ENCODE measurements around the gene MCU. TPM values are rescaled to one million over a fixed set of nuclear protein-coding genes. Genes with fewer than 3 reads are reported as not detected.

Gene MCU
- total RNA-seq, 1 donor from 2014 or later: 27.2 TPM

DNA sequence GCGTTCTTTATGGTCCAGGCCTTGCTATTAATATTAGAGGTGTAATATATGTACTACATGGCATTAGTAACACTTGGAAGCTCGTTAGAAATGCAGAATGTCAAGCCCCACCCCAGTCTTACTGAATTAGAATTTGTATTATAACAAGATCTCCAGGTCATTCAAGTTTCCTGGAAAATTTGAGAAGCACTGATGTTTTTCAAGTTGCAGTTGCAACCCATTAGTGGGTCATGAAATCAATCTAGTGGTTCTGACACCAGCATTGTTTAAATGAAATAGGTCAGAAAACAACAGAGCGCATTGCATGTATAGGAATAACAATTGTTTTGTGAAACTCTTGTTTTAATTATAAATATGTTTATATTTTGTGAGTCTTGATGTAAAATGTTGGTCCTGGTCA is 37.2 kb upstream of the MCU start:
- TF ChIP-seq, protein P1, sequence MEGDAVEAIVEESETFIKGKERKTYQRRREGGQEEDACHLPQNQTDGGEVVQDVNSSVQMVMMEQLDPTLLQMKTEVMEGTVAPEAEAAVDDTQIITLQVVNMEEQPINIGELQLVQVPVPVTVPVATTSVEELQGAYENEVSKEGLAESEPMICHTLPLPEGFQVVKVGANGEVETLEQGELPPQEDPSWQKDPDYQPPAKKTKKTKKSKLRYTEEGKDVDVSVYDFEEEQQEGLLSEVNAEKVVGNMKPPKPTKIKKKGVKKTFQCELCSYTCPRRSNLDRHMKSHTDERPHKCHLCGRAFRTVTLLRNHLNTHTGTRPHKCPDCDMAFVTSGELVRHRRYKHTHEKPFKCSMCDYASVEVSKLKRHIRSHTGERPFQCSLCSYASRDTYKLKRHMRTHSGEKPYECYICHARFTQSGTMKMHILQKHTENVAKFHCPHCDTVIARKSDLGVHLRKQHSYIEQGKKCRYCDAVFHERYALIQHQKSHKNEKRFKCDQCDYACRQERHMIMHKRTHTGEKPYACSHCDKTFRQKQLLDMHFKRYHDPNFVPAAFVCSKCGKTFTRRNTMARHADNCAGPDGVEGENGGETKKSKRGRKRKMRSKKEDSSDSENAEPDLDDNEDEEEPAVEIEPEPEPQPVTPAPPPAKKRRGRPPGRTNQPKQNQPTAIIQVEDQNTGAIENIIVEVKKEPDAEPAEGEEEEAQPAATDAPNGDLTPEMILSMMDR (conservative IDR thresholded peaks at IDR 0.05; ENCODE audit: low read depth, low read length): no peak
- no peak for DNase-seq (ENCODE audit: low read depth)
- H3K4me3 ChIP-seq (ENCODE audit: low read depth, low read length): no peak overlapping the region

DNA sequence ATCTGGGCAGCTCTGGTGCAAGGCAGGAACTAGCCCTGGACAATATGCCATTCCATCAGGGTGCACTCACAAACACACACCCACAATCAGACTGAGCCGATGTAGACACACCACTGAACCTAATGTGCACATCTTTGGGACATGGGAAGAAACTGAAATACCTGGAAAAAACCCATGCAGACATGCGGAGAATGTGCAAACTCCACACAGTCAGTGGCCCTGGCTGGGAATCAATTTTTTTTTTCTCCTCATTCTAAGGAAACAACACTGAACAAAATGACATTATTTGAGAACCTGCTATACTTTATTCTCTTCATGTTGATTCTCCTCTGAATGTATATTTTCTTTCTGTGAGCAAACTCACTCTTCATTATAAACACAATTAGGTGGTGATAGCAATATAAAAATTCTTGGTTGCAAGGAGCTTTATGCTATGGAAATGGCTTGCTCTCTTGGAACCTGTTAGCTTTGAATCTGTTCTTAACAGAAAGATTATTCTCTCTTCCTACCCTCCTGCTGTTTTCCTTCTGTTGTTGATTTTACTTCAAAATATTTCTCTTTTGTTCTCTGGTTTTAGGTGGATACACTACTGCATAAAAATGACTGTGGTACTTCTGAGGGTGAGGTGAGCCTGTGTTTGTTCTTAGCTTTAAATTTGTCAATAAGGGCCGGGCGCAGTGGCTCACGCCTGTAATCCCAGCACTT is 33.1 kb upstream of the MCU start:
- no peak for DNase-seq (ENCODE audit: low read depth)
- TF ChIP-seq, protein P1 (conservative IDR thresholded peaks at IDR 0.05; ENCODE audit: low read depth, low read length): no peak

DNA sequence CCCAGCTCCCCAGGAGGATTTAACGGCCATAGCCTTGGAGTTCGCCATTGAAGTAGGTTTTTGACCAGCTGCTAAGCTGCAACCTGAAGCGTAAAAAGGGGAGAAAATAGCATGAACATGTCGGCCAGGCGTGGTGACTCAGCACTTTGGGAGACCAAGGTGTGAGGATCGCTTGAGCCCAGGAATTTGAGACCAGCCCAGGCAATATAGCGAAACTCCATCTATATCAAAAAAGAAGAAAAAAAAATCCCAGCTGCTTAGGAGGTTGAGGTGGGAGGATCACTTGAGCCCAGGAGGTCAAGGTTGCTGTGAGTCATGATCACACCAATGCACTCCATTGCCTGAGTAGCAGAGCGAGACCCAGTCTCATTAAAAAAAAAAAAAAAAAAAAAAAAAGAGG is 32.2 kb upstream of the MCU start:
- no peak overlapping the region for H3K4me3 ChIP-seq (ENCODE audit: low read depth, low read length)
- TF ChIP-seq, protein P1 (conservative IDR thresholded peaks at IDR 0.05; ENCODE audit: low read depth, low read length): no peak
- no peak for DNase-seq (ENCODE audit: low read depth)

More for the DNA sequence above, 33.1 kb upstream of the MCU start:
- no peak overlapping the region for H3K4me3 ChIP-seq (ENCODE audit: low read depth, low read length)

DNA sequence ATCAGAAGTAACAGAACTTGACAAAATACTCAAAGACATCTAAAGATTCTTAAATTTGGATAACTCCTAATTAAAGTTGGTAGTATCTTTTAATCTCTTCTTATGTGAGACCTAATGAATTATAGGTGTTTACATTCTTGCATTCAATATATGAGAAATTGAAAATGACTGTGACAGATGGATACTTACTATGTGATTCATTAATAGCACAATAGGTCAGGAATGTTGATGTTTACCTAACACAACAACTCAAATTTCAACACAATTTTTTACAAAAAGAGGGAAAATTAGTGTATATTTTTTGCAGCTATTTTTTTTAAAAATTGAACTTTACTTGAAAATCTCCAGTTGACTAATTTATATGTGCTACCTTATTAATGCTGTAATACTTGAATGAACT is 31.7 kb upstream of the MCU start:
- no peak for DNase-seq (ENCODE audit: low read depth)
- no peak overlapping the region for H3K4me3 ChIP-seq (ENCODE audit: low read depth, low read length)
- TF ChIP-seq, protein P1 (conservative IDR thresholded peaks at IDR 0.05; ENCODE audit: low read depth, low read length): no peak

DNA sequence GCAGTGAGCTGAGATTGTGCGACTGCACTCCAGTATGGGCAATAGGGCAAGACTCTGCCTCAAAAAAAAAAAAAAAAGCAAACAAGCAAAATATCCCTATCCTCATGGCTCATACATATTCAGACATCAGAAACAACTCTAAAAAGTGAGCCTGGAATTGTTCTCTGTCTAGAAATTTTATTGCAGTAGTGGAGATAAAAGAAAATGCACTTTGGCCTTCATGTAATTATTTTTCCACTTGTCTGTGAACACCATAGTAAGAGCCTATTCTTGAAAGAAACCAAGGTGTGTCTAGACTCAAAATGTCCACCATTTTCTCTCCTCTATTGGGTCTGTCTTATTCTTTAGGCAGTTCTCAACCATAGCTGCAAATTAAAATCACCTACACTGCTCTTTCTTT is 30.5 kb upstream of the MCU start:
- DNase-seq (ENCODE audit: low read depth): no peak
- TF ChIP-seq, protein P1 (conservative IDR thresholded peaks at IDR 0.05; ENCODE audit: low read depth, low read length): no peak
- H3K4me3 ChIP-seq (ENCODE audit: low read depth, low read length): no peak overlapping the region

DNA sequence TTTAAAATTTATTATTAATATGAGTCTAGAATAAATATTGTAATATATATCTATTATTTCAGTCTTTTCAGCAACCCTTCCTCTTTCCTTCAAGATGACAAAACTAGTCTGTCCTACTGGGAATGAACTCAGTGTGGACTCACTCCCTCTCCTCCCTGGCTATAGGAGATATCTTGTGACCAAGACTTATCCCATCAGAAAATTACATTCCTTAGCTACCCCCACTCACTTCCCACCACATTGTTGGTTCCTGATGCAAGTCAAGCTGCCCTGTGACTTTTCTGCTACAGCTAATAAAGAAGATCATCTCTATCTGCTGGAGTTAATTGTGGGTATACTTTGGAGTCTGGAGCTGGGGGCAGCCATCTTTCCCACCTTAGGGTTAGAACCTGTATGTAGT is 28.0 kb upstream of the MCU start:
- H3K4me3 ChIP-seq (ENCODE audit: low read depth, low read length): no peak overlapping the region
- no peak for DNase-seq (ENCODE audit: low read depth)
- TF ChIP-seq, protein P1 (conservative IDR thresholded peaks at IDR 0.05; ENCODE audit: low read depth, low read length): no peak

DNA sequence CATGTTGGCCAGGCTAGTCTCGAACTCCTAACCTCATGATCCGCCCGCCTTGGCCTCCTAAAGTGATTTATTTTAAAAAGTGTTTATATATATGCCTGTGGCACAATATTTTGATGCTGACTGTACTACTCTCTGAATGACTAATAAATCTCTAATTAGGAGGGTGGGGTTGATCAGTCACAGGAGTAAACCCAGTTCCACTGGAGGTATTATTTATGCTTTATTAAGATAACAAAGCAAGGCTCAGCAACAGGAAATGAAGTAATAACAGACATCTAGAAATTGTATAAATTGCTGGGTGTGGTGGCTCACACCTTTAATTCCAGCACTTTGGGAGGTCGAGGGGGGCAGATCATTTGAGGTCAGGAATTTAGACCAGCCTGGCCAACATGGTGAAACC is 26.0 kb upstream of the MCU start:
- H3K4me3 ChIP-seq (ENCODE audit: low read depth, low read length): no peak overlapping the region
- DNase-seq (ENCODE audit: low read depth): no peak
- TF ChIP-seq, protein P1 (conservative IDR thresholded peaks at IDR 0.05; ENCODE audit: low read depth, low read length): no peak
